GOT3 (cell line): ENCODE measurements around the gene NR5A2.

Experiments used
- DNase-seq: peaks from one replicate; lab custom pipeline; 2025; ENCODE audit warnings: mixed read lengths; lab: John Stamatoyannopoulos, UW

The NR5A2 gene

GRCh38 chr1:200206340-200206739 is 178.8 kb downstream of the NR5A2 start:
- no peak for DNase-seq

GRCh38 chr1:200206761-200207160 is 179.3 kb downstream of the NR5A2 start:
- DNase-seq = no peak

GRCh38 chr1:200207711-200208126 is 180.2 kb downstream of the NR5A2 start:
- DNase-seq = no peak

- DNase-seq = no peak
Measured at GRCh38 chr1:200211157-200211556, 183.6 kb downstream of the NR5A2 start.

GRCh38 chr1:200213392-200213791 is 185.9 kb downstream of the NR5A2 start:
- DNase-seq = no peak

- no peak for DNase-seq
Measured at GRCh38 chr1:200213921-200214320, 186.4 kb downstream of the NR5A2 start.

GRCh38 chr1:200215350-200215749 is 187.8 kb downstream of the NR5A2 start:
- DNase-seq = no peak

- no peak for DNase-seq
Measured at GRCh38 chr1:200217703-200218102, 190.2 kb downstream of the NR5A2 start.

GRCh38 chr1:200221614-200222282 is 194.2 kb downstream of the NR5A2 start:
- no peak for DNase-seq

- DNase-seq = no peak
Measured at GRCh38 chr1:200223207-200223606, 195.7 kb downstream of the NR5A2 start.

- DNase-seq = no peak
Measured at GRCh38 chr1:200223613-200224012, 196.1 kb downstream of the NR5A2 start.

GRCh38 chr1:200224315-200224714 is 196.8 kb downstream of the NR5A2 start:
- no peak for DNase-seq

- no peak for DNase-seq
Measured at GRCh38 chr1:200226268-200226968, 198.9 kb downstream of the NR5A2 start.

GRCh38 chr1:200226969-200227303 is 199.4 kb downstream of the NR5A2 start:
- no peak for DNase-seq
